GM19240 (cell line): ENCODE data around the gene NBEA.

ENCODE experiments used
- DNase-seq: peaks from one replicate; pipeline ENCODE4 v3.0.0; 2011; ENCODE audit warnings: low spot score; ENCODE audit not compliant: insufficient read length

NBEA gene

DNA sequence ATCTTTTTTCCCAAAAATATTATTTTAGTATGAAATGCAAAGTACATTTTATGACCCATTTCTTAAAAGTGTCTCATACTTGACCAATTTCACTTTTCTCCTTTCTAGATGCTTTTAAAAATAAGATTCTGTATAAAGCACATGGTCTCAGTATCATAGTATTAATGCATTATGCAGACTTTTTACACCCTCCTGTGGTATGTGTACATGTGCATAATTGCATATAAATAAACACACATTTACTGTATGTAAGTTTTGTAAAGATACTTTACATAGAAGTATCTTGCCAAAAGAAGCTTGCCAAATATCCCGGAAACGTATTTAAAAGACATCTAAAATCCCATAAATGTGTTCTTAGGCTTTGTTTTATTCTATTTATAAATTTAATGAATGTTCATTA, 619.5 kb downstream of the NBEA start:
- no peak for DNase-seq

- no peak for DNase-seq
These were observed 623.2 kb downstream of the NBEA start for GRCh38 chr13:35565273-35565672.

- no peak for DNase-seq
These were observed 624.3 kb downstream of the NBEA start for GRCh38 chr13:35566340-35566739.

- no peak for DNase-seq
These were observed 625.4 kb downstream of the NBEA start for GRCh38 chr13:35567406-35567980.

DNA sequence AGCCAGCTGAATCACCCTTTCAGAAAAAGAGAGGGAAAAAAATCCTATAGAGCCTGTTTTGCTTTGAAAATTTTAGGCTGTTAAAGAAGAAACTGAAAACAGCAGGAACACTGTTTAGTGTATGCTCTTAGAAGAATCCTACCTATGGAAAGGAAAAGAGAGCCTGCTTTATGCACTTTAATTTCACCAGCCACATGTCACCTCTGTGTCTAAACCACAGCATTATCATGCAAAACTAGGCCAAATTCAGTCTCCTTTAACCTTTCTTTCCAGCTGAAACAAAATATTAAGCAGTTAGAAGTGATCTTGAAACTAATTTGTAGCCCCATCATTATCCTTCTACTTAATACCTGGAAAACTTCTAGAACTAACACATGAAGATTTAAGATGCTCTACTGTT, 631.6 kb downstream of the NBEA start:
- DNase-seq = no peak

- DNase-seq = no peak
These were observed 650.4 kb downstream of the NBEA start for GRCh38 chr13:35592457-35592856.

GRCh38 chr13:35593651-35594050, 651.6 kb downstream of the NBEA start:
- no peak for DNase-seq

DNA sequence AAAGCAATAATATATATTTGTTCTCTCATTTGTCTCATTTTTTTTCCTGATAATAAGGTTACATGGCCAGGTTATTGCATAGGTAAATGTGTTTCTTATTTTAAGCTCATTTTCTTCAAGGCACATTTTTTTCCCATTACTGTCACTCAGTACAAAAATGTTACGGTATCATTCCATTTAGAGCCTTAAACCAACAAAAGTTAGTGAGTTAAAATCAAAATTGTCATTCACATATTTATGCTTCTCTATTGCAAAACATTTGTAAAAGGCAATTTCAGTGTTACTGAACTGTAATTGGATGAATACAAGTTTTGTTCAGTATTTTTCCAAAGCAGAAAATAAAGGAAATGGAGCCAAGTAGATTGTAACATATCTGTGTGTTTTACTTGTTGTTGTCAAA, 652.0 kb downstream of the NBEA start:
- DNase-seq = no peak

GRCh38 chr13:35595181-35595580, 653.1 kb downstream of the NBEA start:
- no peak for DNase-seq

DNA sequence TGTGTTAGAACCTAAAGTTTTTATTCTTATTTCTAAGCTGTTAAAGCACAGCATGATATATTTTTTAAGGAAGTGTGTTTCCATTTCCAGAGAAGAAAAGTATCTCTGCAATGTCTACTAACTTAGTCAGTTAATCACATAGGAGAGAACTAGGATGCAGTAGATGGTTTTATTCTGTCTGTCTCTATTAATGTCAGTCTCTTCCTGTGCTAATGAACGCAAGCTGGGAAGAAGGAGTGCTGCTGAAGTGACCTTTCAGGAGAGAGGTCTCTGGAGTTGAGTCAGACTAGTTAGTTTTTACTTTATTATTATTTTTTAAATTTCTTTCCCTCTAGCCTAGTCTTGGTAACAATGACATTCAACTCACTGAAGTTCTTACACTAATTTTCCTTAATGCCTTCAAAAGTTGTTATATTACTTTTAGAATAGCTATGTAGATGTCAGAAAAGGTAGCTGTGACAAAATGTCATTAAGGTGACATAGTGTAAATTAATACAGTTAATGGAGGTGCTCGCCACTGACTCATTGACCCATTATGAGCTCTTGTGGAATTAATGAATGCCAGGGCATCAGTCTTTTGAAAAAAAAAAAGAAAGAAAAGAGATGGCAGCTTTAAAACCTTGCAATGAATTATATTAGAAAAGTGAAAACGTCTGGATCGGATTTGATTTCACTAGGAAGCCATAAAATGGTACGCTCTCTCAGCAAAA, 654.4 kb downstream of the NBEA start:
- DNase-seq = no peak

GRCh38 chr13:35597451-35597850, 655.4 kb downstream of the NBEA start:
- DNase-seq = no peak

DNA sequence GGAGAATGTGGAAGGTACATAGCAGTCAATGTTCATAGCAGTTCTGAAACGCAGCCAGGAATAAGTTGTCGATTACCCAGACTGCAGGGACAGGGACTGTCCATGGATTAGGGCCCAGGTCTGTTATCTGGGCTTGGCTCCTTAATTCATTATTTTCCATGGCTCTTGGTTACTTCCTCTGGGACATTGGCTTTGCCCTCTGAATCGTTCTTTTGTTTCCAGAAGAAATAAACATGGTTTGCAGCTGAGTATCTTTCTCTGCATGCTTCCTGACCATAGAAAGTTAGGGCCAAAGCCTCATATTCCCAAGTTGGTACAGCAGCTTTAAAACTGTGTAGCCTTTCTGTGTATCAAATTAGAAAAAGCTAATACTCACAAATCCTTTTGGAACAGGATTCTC, 656.2 kb downstream of the NBEA start:
- DNase-seq = no peak

DNA sequence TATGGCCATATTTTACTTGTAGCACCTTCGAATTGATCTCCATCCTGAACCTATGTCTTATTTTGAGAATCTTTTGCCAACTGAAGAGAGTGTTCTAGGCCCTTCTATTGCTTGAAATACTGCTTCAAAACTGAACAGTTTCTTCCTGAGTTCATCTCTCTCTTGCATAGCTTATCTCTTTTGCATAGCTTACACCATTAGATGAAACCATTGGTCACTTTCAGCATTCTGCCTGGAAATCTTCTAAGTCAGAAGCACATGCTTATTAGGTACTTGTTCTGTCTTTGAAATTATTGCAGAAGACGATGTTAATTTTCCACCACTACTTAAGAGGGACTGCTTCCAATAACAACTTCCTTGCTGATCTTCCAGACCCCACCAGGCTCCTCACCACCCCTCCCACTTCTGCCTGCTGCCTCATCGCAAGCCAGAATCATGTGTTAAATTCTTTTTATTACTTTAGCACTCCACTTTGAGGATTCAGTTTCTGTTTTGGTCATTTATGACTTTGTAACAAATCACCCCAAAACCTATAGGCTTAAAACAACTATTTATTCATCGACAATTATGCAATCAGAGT, 656.8 kb downstream of the NBEA start:
- no peak for DNase-seq

- no peak for DNase-seq
These were observed 657.3 kb downstream of the NBEA start for GRCh38 chr13:35599384-35599783.

GRCh38 chr13:35600137-35600536, 658.1 kb downstream of the NBEA start:
- no peak for DNase-seq

DNA sequence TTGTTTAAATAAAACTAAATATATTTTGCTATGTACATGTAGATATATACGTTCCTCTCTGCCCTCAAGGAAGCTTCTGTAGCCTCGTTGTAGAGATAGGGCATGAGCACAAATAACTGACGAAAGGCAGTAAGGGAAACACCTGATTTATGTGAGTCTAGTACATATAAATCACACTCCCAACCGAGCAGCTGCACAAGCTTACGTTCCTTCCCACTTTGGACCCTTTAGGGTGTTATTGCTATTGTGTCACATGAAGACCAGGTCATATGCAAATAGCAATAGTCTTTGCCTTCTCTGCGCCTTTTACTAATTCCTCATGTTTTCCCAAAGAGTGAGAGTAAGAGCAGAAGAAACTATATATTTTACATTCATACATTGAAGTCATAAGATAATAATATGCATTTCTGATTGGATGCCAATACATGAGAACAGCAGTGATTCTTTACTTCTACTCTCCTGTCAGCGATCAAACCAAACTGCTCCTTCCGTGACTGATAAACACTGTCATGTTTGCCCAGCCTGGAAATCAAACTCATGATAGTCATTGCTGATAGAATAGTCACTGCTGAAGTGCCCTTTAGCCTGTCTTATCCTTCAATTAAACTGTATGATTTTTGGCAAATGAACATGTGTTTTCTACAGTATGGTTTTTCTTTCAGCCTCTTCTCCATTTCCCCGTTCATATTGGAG, 661.7 kb downstream of the NBEA start:
- no peak for DNase-seq

GRCh38 chr13:35614666-35615065, 672.6 kb downstream of the NBEA start:
- no peak for DNase-seq

- DNase-seq = no peak
These were observed 675.4 kb downstream of the NBEA start for GRCh38 chr13:35617420-35617819.

DNA sequence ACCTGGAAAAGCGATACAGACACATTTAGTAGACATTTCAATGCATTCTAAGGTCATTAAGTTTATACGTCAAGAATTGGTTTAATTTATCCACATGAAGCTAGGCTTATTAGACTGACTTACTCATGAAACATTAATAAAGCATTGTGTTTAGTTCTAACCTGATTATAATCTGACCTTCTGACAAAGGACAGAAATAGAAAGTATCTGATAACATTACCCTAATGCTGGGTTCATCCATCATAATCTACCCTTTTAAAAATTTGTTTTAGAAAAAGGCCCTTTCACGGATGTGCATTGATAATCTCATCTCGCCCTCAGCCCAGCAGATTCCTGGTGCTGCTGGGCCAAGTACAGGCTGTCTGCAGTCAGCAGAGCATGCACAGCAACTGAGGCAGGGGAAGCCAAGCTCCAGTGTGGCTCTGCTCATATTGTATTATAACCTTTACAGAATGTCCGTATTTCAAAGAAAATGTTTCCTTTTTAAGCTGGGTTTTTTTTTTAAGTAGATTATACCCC, 676.6 kb downstream of the NBEA start:
- no peak for DNase-seq

- no peak for DNase-seq
These were observed 679.9 kb downstream of the NBEA start for GRCh38 chr13:35621989-35622388.

DNA sequence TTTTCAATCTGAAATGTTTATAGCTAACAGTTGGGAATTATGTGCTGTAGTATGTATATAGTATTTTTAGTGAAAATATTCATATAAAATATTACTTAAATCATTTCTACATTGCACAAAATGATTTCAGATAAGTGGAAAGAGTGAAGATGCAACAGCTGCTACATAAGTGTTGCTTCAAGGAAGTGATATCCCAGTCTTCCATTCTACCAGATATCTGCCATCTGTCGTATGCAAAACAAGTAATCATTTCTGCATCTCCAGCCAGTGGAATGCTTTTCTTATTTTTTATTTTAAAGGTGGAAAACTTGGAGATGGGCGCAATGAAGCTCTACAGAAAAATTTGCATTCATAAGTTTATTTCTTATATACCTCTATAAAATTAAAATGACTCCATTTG, 687.0 kb downstream of the NBEA start:
- DNase-seq = no peak

DNA sequence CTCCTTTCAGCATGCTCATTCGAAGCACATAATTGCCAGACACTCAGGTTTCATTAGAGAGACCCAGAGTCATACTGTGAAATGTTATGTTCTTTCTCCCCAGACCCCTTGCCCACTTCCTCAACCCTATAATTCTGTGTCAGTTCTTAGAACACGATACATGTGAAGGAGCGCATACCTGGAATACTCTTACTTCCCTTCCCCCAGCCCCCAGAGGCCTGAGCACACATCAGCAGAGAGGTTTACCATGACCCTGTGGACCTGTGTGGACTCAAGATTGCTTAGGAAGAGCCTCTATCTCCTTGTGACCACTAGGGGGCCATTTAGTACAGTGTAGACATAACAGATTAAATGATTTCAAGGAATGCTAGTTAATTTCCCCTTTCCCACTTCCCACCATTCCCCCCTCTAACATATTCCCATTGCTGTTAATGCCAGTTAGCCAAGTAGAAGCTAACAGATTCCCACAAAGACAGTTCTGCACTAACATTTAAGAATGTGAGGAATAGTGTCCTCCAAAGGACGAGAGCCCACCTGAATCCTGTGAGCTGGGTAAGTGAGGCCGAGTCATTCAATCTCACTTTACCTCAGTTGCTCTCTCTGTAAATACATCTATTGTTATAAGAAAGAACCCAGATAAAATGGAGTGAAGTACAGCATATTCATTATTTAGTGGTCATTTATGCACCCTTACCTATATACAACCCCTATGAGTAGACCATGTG, 688.6 kb downstream of the NBEA start:
- DNase-seq = no peak
